HG03442 (cell line): ENCODE measurements around the gene RASSF5.
"Not testable (repeated sequence)": the region's sequence is repeated elsewhere in the genome, so short reads cannot be mapped to it uniquely, and the experiment has no call there.

ENCODE experiments used
- ATAC-seq: cut with Tn5 transposase; IDR thresholded peaks from one replicate; pipeline ENCODE4 v1.9.1; 2021; ENCODE audit warnings: mild to moderate bottlenecking, moderate library complexity; ENCODE audit not compliant: unreplicated experiment

Gene RASSF5

DNA sequence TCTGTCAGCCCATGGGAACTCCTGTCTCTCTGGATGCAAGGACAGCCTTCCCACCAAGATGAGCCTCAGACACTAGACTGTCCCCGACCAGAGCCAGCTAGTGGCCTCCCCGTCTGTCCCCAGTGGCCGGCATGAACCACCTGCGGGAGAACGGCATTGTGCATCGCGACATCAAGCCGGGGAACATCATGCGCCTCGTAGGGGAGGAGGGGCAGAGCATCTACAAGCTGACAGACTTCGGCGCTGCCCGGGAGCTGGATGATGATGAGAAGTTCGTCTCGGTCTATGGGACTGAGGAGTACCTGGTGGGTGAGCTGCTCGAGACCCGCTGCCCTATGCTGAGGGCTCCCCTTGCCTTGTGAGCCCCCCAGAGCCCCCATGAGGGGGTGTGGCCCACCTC, 31.3 kb upstream of the RASSF5 start:
- no peak for ATAC-seq

DNA sequence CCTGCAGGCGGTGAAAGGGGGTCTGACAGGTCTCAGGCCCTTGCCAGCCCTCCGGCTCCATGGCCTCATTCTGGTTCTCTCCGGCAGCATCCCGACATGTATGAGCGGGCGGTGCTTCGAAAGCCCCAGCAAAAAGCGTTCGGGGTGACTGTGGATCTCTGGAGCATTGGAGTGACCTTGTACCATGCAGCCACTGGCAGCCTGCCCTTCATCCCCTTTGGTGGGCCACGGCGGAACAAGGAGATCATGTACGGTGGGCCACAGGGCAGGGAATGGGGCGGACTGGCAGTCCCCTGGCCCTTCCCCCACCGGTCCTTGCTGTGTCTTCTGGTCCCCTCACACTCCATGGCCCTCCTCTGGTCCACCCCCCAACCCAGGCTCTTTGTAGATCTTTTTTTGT, 30.7 kb upstream of the RASSF5 start:
- no peak for ATAC-seq

DNA sequence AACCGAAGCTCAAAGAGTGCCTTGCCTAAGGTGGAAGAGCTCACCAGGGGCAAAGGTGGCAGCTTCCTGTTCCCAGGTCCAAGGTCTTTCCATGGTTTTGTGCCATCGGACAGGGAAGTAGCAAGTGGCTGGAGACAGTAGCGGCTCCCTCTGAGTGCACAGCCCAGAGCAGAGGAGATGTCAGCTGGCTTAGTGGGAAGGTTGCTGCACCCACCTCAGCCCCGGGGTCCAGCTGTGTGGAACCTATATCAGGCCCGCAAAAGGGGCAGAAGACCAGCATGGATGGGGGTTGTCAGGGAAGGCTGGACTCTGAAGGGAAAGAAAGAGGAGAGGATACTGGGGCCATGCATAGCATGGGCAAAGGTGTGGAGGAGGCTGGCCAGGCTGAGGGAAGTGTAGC, 30.2 kb upstream of the RASSF5 start:
- no peak for ATAC-seq

DNA sequence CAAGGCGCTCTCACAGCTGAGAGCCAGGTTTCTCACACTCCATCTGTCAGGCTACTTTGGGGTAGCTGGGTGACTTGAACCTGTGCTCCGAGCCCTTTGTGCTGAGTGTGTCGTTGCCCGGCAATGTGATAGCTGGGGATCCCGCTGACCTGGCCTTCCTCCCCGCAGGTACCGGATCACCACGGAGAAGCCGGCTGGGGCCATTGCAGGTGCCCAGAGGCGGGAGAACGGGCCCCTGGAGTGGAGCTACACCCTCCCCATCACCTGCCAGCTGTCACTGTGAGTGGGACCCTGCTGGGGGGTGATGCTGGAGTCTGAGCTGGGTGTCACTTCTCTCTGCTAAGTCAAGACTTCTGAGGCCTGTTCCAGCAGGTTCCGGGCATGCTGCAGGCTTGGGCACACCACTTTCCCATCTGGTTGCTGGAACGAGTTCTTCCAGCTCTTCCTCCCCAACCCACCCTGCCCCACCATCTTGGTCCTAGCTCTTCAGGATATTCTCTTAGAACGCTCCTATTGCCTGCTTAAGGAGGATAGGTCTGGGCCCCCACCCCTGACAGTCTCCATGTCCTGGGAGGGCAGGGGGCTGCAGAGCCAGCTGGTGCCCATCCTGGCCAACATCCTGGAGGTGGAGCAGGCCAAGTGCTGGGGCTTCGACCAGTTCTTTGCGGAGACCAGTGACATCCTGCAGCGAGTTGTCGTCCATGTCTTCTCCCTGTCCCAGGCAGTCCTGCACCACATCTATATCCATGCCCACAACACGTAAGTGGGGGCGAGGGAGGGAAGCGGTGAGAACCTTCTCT, 29.6 kb upstream of the RASSF5 start:
- no peak for ATAC-seq

DNA sequence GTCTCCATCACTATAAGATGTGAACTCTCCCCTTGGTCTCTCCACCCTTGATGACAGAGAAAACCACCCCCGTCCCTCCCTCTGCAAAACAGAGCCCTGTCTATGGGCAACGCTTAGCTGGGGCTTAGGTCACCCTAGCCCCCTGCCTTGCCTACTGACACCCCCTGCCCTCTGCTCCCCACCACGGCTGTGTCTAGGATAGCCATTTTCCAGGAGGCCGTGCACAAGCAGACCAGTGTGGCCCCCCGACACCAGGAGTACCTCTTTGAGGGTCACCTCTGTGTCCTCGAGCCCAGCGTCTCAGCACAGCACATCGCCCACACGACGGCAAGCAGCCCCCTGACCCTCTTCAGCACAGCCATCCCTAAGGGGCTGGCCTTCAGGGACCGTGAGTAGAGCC, 28.6 kb upstream of the RASSF5 start:
- ATAC-seq = no peak

DNA sequence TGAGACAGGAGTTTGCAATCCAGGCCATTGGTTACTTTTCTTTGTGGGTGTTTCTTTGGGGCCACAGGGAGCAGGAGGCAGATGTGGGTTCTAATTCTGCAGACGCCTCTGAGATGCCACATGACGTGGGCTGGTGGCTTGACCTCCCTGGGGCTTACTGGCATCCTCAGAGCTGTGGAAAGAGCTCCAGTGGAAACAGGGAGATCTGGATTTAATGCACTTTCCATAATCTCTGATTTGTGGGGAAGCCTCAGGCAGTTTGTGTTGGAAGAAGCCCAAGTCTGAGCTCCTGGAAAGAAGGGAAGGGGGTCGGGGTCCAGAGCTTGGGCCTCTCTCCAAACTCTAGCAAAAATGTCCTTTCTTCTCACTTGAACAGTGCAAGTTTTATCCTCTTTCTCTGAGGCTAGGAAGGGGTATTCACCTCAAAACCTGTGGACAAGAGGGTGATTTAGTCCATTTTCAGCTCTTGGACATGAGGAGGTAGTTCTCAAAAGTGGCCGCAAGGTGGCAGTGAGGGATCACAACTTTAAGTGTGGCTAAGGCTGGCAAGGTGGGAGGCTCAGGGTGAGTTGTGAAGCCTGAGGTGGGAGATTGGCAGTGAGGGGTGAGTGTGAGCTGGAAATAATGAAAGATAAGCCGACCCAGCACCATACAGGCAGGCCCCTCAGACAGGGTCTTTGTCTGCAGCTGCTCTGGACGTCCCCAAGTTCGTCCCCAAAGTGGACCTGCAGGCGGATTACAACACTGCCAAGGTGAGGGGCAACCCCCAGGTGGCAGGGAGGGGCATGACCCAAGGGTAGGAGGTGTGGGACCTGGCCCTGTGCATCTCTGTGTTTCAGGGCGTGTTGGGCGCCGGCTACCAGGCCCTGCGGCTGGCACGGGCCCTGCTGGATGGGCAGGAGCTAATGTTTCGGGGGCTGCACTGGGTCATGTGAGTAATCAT, 27.9 kb upstream of the RASSF5 start:
- ATAC-seq = no peak

DNA sequence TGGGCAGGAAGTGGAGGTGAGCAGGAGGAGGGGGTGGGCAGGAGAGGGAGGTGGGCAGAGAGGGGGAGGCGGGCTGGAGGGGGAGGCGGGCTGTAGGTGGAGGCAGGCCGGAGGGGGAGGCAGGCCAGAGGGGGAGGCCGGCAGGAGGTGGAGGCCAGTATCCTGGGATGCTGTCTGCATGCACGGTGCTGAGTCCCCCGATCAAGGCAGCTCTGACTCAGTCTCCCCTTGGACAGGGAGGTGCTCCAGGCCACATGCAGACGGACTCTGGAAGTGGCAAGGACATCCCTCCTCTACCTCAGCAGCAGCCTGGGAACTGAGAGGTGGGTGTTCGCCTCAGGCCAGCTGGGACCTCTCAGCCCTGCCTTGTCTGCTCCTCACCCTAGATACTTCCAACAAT, 27.1 kb upstream of the RASSF5 start:
- ATAC-seq = no peak

DNA sequence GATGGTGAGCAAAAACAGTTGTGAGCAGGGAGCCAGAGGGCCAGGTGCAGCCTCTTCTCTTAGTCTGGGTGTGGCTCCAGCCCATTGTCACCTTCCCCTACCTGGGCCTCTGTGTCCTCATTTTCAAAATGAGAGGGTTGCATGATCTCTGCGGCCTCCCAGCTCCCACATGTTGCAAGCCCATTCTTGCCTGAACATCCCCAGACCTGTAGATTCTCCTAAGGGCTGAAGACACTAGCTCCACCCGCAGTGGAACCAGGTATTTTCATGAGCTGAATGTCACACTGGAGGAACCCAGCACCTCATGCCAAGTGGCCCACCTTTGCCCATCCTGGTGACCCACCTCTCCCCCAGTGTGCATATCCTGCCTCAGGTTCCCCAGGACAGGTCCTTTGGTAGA, 24.7 kb upstream of the RASSF5 start:
- ATAC-seq = no peak

DNA sequence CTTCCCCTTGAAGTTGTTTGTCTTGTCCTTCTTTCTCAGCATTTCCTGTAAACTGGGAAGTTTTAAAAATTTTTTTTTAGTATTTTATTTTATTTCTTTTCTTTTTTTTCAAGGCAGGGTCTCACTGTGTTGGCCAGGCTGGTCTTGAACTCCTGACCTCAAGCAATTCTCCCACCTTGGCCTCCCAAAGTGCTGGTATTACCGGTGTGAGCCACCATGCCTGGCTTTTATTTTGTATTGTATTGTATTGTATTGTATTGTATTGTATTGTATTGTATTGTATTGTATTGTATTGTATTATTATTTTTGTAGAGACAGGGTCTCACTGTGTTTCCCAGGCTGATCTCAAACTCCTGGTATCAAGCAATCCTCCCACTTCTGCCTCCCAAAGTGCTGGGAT, 23.5 kb upstream of the RASSF5 start:
- ATAC-seq = not testable (repeated sequence)

DNA sequence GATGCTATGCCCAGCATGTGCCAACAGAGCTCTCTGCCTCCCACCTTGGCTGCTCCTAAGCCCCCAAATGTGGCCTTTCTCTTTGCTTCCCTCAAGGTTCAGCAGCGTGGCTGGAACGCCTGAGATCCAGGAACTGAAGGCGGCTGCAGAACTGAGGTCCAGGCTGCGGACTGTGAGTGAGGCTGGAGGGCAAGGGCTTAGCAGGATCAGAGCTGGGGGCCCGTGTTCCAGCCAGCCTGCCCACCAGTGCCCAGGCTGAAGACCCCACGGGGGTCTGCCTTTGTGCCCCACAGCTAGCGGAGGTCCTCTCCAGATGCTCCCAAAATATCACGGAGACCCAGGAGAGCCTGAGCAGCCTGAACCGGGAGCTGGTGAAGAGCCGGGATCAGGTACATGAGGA, 22.4 kb upstream of the RASSF5 start:
- ATAC-seq = no peak

DNA sequence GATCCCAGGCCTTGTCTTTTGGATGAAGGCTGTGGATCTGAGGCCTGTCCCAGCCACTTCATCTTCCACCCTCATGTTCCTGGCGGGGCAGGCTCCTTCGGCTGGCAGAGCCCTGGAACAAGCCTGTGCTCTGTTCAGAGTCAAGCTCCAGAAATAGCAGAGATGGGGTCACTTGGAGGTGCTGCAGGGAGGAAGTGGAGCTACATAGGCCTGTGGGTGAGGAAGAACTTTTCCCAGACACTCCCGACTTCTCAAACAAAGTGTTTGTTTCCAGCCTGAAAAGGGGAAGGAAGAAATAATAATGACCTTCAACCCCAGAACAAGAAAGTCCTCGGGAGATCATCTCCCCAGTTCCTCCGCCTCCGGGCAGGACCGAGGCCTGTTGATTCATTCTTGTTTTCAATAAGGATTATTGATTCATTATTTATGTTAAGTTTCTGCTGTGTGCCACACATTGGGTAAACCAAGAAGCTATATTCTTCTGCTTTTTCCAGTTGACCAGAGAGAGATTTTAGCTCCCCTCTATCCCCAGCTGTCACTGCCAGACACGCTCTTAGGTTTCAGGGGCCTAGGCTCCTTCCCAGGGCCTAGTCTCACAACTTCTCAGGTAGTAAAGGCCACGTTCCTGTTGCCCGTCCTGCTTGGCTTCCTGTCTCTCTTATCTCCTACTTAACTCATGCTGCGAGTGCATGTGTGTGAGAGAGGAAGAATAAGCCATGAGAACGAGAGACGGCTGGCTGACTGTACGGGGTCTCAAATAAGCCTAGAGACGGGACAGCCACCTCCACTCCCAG, 20.1 kb upstream of the RASSF5 start:
- ATAC-seq = no peak

DNA sequence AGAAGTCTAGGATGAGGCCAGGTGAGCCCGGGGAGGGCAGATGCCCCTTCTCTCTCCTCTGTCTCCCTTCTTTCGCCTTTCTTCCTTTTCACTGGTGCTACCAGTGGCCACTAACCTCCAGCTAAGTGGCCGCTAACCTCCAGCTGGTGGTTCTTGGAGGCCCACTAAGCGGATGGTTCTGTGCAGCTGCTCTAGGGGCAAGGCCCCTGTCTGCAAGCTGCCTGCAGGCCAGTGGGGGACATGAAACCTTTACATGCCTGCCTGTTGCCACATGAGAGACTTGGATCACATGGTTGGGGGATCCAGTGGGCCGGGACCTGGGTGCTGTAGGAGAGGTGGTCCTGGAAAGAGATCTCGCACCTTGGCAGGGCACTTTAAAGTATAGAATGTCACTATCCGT, 19.4 kb upstream of the RASSF5 start:
- ATAC-seq = no peak

DNA sequence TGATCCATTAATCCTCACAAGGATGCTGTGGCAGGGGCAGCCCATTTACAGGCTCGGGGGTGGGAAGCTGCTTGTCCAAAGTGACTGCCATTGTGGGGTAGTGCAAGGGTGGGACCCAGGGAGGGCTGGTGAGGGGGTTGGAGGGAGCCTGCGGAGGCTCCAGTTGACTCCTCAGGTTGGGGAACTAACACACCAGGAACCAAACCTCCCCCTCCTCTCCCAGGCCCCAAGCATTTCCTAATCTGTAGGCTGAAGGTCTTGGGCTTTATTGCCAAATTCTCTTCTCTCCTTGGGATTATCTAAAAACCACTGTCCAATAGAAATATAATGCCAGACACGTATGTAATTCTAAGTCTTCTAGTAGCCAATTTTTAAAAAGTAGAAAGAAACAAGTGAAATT, 18.9 kb upstream of the RASSF5 start:
- no peak for ATAC-seq

DNA sequence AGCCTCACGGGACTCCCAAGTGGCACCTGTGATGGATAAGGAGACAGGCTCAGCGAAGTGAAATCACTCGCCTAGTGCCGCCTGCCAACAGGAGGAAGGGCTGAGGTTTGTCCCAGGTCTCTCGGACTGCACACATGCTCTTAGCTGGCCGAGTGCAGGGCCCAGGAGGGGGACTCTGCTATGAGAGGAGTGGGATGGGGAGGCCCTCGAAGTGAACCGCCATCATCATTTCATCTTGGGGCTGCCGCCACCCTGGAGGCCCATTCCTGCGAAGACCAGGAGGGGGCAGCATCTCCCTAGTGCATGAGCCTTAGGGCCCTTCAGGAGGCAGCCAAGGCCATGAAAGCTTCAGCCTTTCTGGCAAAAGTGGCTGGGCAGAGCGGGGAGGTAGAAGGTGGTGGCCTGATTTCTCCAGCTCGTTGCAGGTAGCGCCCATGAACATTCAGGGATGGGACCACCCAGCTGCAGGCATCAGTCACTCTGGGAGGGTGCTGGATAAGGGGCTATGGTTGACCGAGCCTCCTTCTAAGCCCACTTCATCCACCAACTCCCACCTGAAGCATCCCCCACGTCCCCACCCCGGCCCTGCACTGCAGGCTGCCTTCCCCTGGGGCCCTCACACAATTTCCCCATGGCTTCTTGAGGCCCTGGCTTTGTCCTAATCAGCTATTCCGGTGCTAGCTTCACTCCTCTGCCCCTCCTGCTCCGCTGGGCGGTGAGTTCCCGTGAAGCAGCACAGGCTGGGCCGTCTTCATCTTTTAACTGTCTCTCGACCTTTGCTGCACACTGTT, 17.2 kb upstream of the RASSF5 start:
- peak; percentile 50 for ATAC-seq

DNA sequence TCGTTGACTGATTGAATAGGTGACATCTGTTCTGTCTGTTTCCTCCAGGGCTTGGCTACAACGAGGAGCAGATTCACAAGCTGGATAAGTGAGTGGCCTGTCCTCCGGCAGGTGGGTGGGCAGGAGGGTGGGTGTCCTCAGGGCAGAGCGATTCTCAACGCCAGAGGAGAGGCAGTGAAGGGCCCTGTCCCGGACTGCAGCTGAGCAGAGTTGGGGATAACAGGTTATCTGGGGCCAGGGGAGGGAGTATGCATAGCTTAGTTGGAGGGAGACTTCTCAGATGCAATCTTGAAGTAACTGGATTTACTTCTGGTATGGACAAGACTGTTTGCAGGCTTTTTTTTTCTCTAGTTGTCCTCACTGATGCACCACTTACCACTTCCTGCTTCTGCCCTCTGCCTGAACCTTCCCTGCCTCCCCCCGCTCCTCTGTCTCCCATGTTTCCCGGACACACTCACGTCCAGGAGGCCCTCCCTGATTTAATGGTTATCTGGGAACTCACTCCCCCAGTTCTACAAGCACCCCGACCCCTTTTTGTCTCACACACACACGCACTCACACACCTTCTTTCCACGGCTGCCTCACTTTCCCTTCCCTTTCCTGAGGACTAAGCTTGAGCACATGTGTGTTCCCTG, 16.4 kb upstream of the RASSF5 start:
- no peak for ATAC-seq

DNA sequence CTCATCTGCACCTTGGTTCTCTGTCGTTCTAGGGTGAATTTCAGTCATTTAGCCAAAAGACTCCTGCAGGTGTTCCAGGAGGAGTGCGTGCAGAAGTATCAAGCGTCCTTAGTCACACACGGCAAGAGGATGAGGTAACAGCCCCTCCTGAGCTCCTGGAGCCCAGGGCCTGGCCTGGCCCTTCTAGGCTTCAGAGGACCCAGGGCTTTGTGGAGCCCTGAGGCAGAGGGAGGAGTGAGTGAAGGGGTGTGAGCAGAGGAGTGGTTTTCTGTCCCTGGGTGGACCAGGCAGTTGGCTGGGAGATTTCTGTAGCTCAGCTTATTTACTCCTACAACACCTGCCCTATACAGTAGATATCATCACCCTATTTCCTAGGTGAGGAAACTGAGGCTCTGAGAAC, 15.7 kb upstream of the RASSF5 start:
- no peak for ATAC-seq

DNA sequence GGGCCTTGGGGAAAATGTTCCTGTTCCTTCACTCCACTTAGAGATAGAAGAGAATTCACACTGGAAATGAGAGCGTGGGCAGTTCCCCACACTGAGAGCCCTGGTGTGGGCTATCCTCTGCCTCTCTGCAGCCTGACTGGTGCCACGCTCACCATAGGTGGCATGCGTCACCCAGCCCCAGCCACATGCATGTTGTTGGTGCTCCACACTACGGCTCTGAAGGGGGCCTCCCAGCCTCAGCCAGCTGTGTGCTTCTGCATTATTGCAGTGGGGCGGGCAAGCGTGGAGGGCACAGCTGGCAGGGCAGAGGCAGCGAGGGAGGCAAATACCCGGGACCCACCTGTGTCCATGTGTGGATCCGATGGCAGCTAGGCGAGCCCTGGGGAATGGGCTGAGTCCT, 14.7 kb upstream of the RASSF5 start:
- no peak for ATAC-seq

DNA sequence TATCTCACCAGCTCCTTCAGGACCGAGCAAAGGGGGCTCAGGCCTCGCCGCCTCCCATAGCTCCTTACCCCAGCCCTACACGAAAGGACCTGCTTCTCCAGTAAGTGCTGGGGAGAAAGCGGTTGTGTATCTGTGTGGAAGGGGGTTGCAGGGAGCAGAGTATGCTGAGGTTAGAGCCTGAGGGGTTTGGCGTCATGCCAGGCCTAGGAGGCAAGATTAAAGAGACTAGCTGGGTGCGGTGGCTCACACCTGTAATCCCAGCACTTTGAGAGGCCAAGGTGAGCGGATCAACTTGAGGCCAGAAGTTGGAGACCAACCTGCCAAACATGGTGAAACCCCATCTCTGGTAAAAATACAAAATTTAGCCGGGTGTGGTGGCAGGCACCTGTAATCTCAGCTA, 14.1 kb upstream of the RASSF5 start:
- ATAC-seq = no peak

DNA sequence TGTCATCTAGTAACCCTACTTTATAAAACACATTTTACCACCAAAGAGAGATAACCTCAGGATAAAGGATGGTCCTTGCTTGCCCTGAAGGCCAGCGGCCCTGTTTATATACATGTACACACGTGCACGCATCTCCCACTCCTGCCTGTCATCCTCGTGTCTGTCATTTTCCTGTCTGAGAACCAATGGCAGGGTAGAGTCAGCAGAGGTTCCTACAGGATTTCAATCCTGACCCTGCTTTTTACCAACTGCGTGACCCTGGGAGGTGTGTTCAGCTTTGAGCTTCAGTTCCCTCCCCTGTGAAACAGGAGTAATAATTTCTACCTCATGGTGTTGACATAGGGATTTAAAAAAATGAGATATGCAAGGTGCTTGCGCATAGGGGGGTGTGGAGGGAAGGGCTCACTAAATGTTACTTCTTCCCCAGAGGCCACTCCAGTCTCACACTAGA, 12.3 kb upstream of the RASSF5 start:
- ATAC-seq = no peak

DNA sequence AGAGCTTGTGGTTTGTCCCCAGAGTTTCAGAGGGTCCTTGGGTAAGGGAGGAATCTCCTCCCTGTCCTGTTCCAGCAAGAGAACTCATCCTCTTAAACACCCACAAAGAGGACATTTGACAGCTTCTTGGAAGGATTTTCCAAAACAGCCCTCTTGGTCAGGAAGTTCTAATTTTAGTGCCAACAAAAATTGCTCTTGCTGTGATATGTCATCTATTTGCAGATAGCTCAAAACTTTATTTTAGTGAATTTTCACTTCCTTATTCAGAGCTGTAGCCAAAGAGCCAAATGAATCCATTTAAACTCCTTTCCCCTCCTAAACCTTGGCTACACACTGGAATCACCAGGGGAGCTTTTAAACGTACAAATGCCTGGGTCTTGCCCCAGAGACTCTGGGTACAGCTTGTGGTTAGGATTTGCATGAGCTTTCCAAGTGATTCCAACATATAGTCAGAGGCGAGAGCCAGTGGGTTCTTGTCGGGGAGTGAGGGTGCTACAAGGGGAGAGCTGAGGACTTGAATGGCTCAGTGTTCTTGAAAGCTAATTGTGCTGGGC, 11.8 kb upstream of the RASSF5 start:
- ATAC-seq = no peak
